HCEC 1CT (cell line): ENCODE measurements around the gene IFT122.

Experiments
- DNase-seq: peaks from one replicate; pipeline ENCODE4 v3.0.0-alpha.2; 2017

IFT122 gene

DNA sequence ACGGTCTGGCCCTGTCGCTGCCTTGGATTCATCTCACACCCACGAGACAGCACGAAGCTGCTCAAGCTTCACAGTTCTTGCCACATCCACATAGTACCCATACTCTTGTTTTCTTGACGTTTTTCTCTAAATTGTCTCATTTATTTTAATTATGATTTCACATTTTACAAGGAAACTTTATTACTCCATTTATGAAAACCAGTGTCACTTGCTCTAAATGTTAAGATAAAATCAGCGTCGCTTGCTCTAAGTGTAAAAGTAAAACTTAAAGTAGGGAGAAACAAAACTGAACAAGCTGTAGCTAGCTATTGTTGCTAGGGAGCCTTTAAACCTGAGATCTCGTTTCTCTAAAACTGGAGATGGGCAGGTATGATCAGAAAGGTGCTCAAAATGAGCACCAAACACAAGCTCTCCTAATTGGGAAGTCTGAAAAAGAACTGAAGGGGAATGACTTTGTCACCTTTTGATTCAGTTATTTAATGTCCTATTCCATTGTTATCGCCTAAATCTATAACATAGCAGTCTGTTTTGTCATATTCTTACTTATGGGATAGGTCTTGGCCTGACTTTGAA, 680 bp downstream of the IFT122 start:
- no peak for DNase-seq

DNA sequence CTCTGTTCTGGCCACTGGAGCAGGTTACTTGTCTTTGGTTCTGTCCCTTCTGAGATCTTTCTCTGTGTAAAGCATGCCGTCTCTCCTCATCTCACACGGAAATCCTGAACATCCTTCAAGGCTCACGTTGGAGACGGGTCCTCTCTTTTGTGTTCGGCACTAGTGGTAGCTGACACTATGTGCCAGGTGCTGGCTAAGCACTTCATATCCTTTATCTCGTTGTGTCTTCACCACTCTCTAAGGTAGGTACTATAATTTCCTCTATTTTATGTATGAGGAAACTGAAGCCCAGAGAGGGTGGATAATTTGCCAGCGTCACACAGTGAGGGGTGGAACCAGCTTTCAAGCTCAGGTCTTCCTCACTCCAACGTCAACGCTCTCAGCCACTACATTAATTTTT, 1.2 kb downstream of the IFT122 start:
- no peak for DNase-seq

- peak; percentile 47 for DNase-seq
Measured at GRCh38 chr3:129441782-129442181, 1.8 kb downstream of the IFT122 start.

DNA sequence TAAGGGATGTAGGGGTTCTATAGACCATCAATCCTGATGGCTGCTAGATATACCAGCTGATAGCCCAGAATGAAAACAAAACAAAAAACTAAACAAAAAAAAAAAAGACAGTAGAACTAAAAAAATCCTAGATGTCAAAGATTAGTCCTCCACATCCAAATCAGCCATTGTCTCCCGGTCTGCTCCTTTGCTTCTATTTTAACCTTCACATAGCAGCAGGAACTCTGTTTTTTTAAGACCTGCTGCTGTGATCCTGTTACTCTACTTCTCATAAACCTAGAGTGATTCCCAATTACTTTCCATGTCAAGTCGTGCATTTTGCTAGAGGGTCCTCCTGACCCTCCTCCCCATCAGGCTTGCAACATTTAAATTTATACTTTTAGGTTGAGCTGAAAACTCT, 2.5 kb downstream of the IFT122 start:
- no peak for DNase-seq

GRCh38 chr3:129442947-129443346, 2.9 kb downstream of the IFT122 start:
- DNase-seq: no peak

GRCh38 chr3:129445471-129445870, 5.4 kb downstream of the IFT122 start:
- no peak for DNase-seq

GRCh38 chr3:129446926-129447325, 6.9 kb downstream of the IFT122 start:
- no peak for DNase-seq

DNA sequence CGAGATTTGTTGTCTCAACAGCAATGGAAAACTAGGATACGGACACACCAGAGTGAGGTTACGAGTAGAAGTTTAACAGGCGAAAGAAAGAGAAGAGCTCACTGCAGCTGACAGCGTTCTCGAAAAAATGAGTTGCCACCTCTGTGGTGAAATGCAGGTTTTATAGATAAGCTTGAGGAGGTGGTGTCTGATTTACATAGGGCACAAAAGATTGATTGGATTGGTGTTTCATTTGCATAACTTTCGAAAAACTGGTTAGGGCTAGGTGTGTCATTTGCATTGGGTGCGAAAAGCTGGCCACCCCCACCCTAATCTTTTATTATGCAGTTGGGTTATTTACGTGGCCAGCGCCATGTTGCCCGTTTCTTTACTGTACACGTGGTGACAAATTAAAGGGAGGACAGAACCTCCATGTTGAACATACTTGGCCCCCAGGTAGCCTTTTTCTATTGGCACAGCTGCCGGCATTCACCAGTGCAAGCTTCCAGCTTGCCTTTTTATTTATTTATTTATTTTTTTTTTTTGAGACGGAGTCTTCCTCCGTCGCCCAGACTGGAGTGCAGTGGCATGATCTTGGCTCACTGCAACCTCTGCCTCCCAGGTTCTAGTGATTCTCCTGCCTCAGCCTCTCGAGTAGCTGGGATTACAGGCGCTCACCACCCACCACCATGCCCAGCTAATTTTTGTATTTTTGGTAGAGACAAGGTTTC, 8.3 kb downstream of the IFT122 start:
- DNase-seq: no peak

GRCh38 chr3:129449279-129450115, 9.5 kb downstream of the IFT122 start:
- no peak for DNase-seq

DNA sequence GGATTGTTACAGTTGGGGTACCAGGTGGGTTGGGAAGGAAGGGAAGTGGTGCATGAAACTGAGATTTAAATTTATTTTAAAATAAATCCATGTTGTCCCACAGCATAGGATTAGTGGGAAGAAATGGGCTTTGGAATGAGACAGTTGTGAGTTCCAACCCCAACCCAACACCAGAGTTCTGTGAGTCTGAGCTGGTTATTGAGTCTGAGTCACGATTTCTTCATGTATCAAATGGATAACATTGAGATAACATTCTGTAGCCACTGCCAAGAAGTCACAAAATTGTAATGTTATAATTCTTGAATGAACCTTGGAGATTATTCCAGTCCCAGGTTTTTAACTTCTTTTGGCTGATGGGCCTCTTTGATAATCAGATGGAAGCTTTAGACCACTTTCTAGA, 13.7 kb downstream of the IFT122 start:
- DNase-seq: no peak

- DNase-seq: no peak
Measured at GRCh38 chr3:129460155-129460554, 20.1 kb downstream of the IFT122 start.

DNA sequence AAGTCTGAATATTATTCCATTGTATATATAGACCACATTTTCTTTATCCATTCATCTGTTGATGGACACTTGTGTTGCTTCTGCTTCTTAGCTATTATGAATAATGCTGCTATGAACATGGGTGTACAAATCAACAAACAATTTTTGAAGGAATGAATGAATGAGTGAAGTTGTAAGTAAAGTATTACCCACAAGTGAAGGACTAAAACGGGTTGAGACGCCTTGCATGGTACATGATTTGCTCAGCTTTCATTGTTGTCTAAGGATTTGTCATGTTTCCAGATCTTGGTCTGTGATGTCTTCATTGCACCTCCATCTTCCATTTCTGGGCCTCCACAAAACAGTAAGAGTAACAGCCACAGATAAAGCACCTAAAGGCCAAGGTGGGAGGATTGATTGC, 20.5 kb downstream of the IFT122 start:
- DNase-seq: no peak

DNA sequence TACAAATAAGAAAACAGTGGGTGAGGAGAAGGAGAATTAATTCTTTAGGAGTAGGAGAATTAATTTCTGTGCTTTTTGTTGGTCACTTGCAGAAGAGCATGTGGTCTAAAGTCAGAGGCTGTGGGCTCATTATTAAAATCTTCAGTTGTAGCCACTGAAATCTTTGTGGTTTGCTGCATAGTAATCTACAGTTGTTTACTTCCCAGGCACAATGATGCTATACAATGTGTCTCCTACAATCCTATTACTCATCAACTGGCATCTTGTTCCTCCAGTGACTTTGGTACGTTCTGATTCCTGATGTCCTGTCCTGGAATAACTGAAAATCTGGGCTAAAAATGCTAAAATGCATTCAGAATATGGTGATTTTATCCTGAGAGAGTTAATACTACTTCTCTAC, 21.0 kb downstream of the IFT122 start:
- peak; percentile 83 for DNase-seq

GRCh38 chr3:129461461-129462146, 21.6 kb downstream of the IFT122 start:
- DNase-seq: peak; percentile 51

- no peak for DNase-seq
Measured at GRCh38 chr3:129462361-129462968, 22.4 kb downstream of the IFT122 start.

- no peak for DNase-seq
Measured at GRCh38 chr3:129463094-129463493, 23.1 kb downstream of the IFT122 start.

DNA sequence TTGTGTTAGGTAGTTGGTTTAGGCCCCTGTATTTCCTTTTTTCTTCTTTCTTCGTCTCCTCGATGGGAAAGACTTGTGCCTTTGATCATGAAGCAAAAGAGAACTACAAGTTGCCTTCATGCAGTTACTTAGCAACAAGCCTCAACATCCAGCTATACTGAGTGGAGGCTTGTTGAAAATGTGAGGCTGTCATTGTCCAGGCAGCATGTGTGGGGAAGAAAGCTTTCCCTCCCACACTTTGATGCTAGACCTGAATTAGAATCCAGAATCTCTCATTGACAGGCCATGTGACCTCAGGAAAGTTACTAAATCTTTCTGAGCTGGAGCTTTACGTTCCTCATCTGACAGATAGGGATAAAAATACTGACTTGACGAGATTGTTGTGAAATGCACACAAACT, 23.7 kb downstream of the IFT122 start:
- DNase-seq: no peak

DNA sequence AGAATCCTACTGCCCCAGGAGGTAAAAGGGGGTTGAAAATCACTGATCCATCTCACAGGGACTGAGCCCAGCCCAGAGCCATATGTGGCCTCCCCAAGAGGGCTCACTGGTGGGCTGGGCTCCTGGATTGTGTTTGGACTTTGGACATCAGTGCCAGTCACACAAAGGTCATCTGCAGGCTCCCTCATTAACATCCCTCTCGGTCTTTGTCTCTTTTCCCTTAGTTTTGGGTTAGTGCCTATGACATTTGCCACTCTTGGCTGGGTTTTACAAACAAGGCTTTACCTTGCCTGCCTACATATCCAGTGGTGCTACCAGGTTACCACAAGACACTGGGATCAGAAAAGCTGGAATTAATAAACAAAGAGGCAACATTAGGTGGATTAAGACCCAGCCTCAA, 27.9 kb downstream of the IFT122 start:
- no peak for DNase-seq

DNA sequence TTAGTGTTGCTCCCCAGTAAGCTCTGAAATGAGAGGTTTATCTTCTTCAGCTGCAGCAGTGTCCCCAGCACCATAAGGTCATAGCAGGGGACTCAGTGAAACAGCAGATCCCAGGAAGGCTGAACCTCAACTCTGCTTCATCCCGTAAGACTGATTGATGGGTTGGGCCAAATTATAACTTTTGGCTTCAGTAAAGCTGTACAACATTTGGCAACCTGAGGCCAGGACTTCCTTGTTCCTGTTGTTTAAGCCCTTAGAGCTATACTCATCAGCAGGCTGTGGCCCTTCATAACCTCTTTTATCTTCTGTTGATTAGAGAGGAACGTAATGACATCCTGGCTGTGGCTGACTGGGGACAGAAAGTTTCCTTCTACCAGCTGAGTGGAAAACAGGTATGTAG, 29.0 kb downstream of the IFT122 start:
- no peak for DNase-seq

GRCh38 chr3:129470861-129471260, 30.8 kb downstream of the IFT122 start:
- no peak for DNase-seq

DNA sequence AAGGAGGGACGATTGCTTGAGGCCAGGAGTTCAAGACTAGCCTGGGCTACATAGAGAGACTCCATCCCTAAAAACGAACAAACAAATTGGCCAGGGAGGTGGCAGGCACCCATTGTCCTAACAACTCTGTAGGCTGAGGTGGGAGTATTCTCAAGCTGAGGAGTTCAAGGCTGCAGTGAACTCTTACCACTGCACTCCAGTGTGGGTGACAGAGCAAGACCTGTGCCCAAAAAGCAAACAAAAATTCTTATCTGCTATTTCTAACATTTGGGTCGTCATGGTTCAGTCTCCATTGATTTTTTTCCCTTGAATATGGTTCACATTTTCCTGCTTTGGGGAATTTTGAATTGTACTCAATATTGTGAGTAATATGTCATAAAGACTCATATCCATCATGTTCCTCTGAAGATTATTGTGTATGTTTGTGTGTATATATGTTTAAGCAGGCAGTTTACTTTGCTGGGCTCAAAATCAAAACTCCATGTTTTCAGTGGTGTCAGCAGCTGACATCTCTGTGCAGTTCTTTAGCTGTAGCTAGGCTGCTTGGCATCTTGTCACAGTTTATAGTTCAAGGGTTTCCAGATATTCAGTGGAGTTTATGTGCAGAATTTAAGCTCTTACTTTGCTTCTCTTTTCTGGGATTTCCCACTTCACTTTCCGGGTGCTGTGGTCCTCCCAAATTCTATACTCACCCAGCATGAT, 33.2 kb downstream of the IFT122 start:
- no peak for DNase-seq

DNA sequence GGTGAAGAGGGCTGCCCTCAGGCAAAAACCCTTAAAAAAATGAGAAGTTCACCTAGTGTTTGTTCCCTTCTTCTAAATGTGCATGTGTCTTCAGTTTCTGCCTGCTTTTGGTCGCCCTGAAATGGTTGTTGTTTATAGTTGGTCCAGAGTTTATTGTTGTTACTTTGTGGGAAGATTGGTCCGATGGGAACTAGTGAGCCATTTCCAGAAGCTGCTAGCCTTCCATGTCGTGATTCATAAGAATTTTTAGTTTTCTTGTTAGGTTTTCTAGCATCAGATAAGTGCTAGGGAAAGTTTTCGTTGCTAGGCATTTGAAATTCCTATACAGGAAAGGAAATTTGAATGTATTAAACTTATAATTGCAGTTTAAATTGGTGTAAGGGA, 33.7 kb downstream of the IFT122 start:
- DNase-seq: no peak
